Spleen (tissue), 11 donors: ENCODE results near the gene VEGFA. TPM values are rescaled to one million over a fixed set of nuclear protein-coding genes. Genes with fewer than 3 reads are reported as not detected.

Source experiments
- DNase-seq: peaks from one replicate; pipeline ENCODE4 v3.0.0-alpha.2; 2020
- H3K27ac ChIP-seq, 8 donors: fragments of 200-600 bp; sonication (generic) in 7 of 8; 1 replicate in 4 of 8; 2 replicates in 4 of 8; pipeline versions ENCODE4 v1.5.0 to v1.8.0; 2016 to 2021; ENCODE audit warnings: inconsistent platforms in 4 of 8, mild to moderate bottlenecking in 4 of 8, moderate library complexity in 1 of 8
- H3K27me3 ChIP-seq, 7 donors: fragments of 200-600 bp; sonication (generic) in 6 of 7; replicated peaks in 1 of 7; 1 replicate in 4 of 7; 2 replicates in 3 of 7; pipeline versions ENCODE4 v1.5.0 to v1.8.0; 2016 to 2021; ENCODE audit warnings: inconsistent platforms in 3 of 7, mild to moderate bottlenecking in 1 of 7
- H3K36me3 ChIP-seq, 6 donors: fragments of 200-600 bp; sonication (generic) in 5 of 6; 1 replicate in 4 of 6; 2 replicates in 2 of 6; pipeline versions ENCODE4 v1.5.0 to v1.8.0; 2016 to 2021; ENCODE audit warnings: inconsistent platforms in 2 of 6
- H3K4me1 ChIP-seq, 6 donors: fragments of 200-600 bp; sonication (generic) in 5 of 6; 1 replicate in 3 of 6; 2 replicates in 3 of 6; pipeline versions ENCODE4 v1.5.0 to v1.8.0; 2016 to 2021; ENCODE audit warnings: inconsistent platforms in 3 of 6
- H3K4me3 ChIP-seq, 8 donors: fragments of 200-600 bp; sonication (generic) in 7 of 8; 1 replicate in 4 of 8; 2 replicates in 4 of 8; pipeline versions ENCODE4 v1.5.0 to v1.8.0; 2016 to 2021; ENCODE audit warnings: inconsistent platforms in 4 of 8, mild to moderate bottlenecking in 4 of 8, moderate library complexity in 2 of 8
- H3K9me3 ChIP-seq, 8 donors: fragments of 200-600 bp; sonication (generic) in 7 of 8; 1 replicate in 4 of 8; 2 replicates in 4 of 8; pipeline versions ENCODE4 v1.5.0 to v1.8.0; 2016 to 2021; ENCODE audit warnings: inconsistent platforms in 4 of 8
- CTCF ChIP-seq, 11 experiments: fragments of 200-600 bp in 7 of 11; fragments of 450-650 bp in 4 of 11; sonication (generic) in 4 of 11; IDR thresholded peaks in 8 of 11; conservative IDR thresholded peaks in 3 of 11; 1 replicate in 7 of 11; 2 replicates in 4 of 11; pipeline versions ENCODE4 v1.4.0 to v1.8.0; 2016 to 2021; ENCODE audit warnings: antibody characterized with exemption in 11 of 11, inconsistent platforms in 4 of 11, mild to moderate bottlenecking in 1 of 11
- POLR2A ChIP-seq, 3 donors: fragments of 450-650 bp; IDR thresholded peaks; one replicate each; pipeline ENCODE4 v1.5.1; 2017; ENCODE audit warnings: antibody characterized with exemption in 3 of 3, mild to moderate bottlenecking in 1 of 3
- POLR2AphosphoS5 ChIP-seq, 3 donors: sonication (generic); formaldehyde crosslinking; IDR thresholded peaks; one replicate each; pipeline ENCODE4 v1.5.1; 2017; ENCODE audit warnings: antibody characterized with exemption in 3 of 3
- WGBS, 5 donors: extraction: QIAGEN DNeasy Blood & Tissue Kit in 3 of 5; methylation state at CpG; one replicate each; pipeline versions ENCODE4 v1.1.5 to v1.1.7; 2013 to 2018; 5-methylcytosine and 5-hydroxymethylcytosine counted together
- intact Hi-C: fragments of 100-400 bp; cut with DNase I; formaldehyde crosslinking; loops from one replicate; pipeline ENCODE4 v1.15.0; 2023; ENCODE audit warnings: low total_unique reads
- polyA plus RNA-seq, 3 donors: library from polyadenylated mRNA; stranded (reverse); fragments of 200-250 nt; gene quantifications; one replicate each; pipeline ENCODE4 v1.2.1, GENCODE V29; 2013
- total RNA-seq, 7 donors: library from RNA; depleted of rRNA in 3 of 7; stranded (reverse); fragments of >200 nt in 3 of 7; fragmentation: NEBNext Ultra II Directional in 4 of 7; extraction: Animal tissue kit (Norgen Biotek cat#: 25700) in 4 of 7; gene quantifications; one replicate each; pipeline versions ENCODE4 v1.1.0 to v1.2.1, GENCODE V29; 2016 to 2021
- donor health status: healthy with polysubstance abuse.
- donor health status: DM: no; HTN: no; CAD: no; lungs with moderate emphysema.
- donor health status: DM: no; HTN: no; CAD: no.
- donor health status: Bipolar disorder and iron deficiency.
- donor health status: healthy.
- donor health status: DM: no; HTN: no; CAD: no.
- donor health status: DM: yes; HTN: yes; CAD: no.

VEGFA gene
- total and polyA plus RNA-seq, 10 donors: 31.0 to 486 (median 153) TPM

DNA sequence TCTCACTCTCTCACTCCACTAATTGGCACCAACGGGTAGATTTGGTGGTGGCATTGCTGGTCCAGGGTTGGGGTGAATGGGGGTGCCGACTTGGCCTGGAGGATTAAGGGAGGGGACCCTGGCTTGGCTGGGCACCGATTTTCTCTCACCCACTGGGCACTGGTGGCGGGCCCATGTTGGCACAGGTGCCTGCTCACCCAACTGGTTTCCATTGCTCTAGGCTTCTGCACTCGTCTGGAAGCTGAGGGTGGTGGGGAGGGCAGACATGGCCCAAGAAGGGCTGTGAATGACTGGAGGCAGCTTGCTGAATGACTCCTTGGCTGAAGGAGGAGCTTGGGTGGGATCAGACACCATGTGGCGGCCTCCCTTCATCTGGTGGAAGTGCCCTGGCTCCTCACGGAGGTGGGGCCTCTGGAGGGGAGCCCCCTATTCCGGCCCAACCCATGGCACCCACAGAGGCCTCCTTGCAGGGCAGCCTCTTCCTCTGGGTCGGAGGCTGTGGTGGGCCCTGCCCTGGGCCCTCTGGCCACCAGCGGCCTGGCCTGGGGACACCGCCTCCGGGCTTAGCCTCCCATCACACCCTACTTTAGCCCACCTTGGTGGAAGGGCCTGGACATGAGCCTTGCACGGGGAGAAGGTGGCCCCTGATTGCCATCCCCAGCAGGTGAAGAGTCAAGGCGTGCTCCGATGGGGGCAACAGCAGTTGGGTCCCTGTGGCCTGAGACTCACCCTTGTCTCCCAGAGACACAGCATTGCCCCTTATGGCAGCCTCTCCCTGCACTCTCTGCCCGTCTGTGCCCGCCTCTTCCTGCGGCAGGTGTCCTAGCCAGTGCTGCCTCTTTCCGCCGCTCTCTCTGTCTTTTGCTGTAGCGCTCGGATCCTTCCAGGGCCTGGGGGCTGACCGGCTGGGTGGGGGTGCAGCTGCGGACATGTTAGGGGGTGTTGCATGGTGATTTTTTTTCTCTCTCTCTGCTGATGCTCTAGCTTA is 11.2 kb downstream of the VEGFA start:
- H3K4me3 ChIP-seq: no peak overlapping the region
- intact Hi-C loops: no loop called here
- H3K36me3 ChIP-seq: peaks cover 0 to 100% (median 52%) of the 10 kb centered on the region in 6 donors
- DNase-seq: no peak
- 82 to 95% (median 91%) methylated on average over 14 to 24 of the region's 24 CpGs for WGBS, 5 donors
- H3K27ac ChIP-seq: peak overlapping the region in 1 of 8 donors; percentile 34
- H3K4me1 ChIP-seq: peaks cover 0 to 20% (median 2%) of the 10 kb centered on the region in 6 donors
- peak in 2 of 3 donors; percentile 7 to 53 for TF ChIP-seq POLR2AphosphoS5 (IDR thresholded peaks at IDR 0.05)
- no peak for TF ChIP-seq POLR2A (IDR thresholded peaks at IDR 0.05)
- no peak for TF ChIP-seq CTCF (IDR thresholded peaks at IDR 0.05 in 8 of 11, conservative IDR thresholded peaks at IDR 0.05 in 3 of 11)
- H3K27me3 ChIP-seq: no peaks in the 10 kb centered on the region
- H3K9me3 ChIP-seq: no peaks in the 10 kb centered on the region

- TF ChIP-seq POLR2A (IDR thresholded peaks at IDR 0.05) (no peak), CTCF (IDR thresholded peaks at IDR 0.05 in 8 of 11, conservative IDR thresholded peaks at IDR 0.05 in 3 of 11) (no peak), POLR2AphosphoS5 (IDR thresholded peaks at IDR 0.05) (no peak)
- no peaks in the 10 kb centered on the region for H3K9me3 ChIP-seq
- no peak overlapping the region for H3K27ac ChIP-seq
- peaks cover 0 to 13% (median 0%) of the 10 kb centered on the region in 6 donors for H3K4me1 ChIP-seq
- no peak for DNase-seq
- H3K27me3 ChIP-seq: no peaks in the 10 kb centered on the region
- no peak overlapping the region for H3K4me3 ChIP-seq
- peaks cover 0 to 95% (median 50%) of the 10 kb centered on the region in 6 donors for H3K36me3 ChIP-seq
- WGBS, 5 donors: 90 to 93% (median 91%) methylated on average over 18 to 20 of the region's 20 CpGs
- intact Hi-C loops: no loop called here
Measured at GRCh38 chr6:43781941-43782704, 12.1 kb downstream of the VEGFA start.

- no peak overlapping the region for H3K27ac ChIP-seq
- no peak for TF ChIP-seq POLR2AphosphoS5 (IDR thresholded peaks at IDR 0.05)
- no peak for TF ChIP-seq POLR2A (IDR thresholded peaks at IDR 0.05)
- no peak for TF ChIP-seq CTCF (IDR thresholded peaks at IDR 0.05 in 8 of 11, conservative IDR thresholded peaks at IDR 0.05 in 3 of 11)
- H3K27me3 ChIP-seq: no peaks in the 10 kb centered on the region
- H3K4me1 ChIP-seq: peaks cover 0 to 5% (median 0%) of the 10 kb centered on the region in 6 donors
- no peaks in the 10 kb centered on the region for H3K9me3 ChIP-seq
- DNase-seq: no peak
- intact Hi-C loops: no loop called here
- peaks cover 0 to 87% (median 46%) of the 10 kb centered on the region in 6 donors for H3K36me3 ChIP-seq
- 76 to 90% (median 78%) methylated on average over 9 to 11 of the region's 11 CpGs for WGBS, 5 donors
- no peak overlapping the region for H3K4me3 ChIP-seq
Measured at GRCh38 chr6:43782764-43783513, 12.9 kb downstream of the VEGFA start.
